CD1c-positive myeloid dendritic cell (primary cell): ENCODE measurements around the gene C17orf107.
"Not testable (repeated sequence)": the region's sequence is repeated elsewhere in the genome, so short reads cannot be mapped to it uniquely, and the experiment has no call there.

ENCODE experiments used
- DNase-seq: peaks from one replicate; pipeline ENCODE4 v3.0.0-alpha.2; 2016; ENCODE audit errors: extremely low spot score

Gene C17orf107

GRCh38 chr17:4900231-4901107, 1.1 kb downstream of the C17orf107 start:
- DNase-seq = peak; percentile 83

- DNase-seq = no peak
Measured at GRCh38 chr17:4901108-4901647, 1.8 kb downstream of the C17orf107 start.

DNA sequence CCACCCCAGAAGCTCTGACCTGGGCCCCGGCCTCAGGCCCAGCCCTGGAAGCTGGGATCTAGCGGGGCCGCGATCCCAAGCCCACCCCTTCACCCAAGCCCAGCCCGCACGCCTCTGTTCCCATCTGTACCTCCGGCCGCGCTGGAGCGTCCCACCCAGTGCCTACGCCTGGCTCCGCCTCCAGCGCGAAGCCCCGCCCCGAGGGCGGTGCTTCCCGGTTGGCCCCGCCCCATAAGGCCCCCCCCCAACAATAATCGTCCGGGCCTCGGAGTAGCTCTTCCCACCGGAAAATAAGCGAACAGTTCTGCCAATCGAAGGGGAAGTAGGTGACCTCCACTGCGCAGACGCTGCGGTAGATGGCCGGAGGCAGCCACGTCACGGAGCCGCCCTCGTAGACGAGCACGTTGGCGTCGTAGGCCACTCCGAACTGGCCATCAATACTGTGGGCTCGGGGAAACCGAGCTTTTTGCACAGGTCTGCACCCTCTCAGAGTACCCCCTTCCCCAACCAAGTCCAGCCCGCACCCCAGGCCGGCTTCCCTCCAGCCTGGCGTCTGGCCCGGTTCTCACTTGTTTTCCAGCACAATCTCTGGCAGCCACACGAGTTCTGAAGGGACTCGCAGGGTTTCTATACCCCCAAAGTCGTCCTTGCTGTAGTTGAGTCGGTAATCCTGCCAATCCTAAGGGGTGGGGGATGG, 2.5 kb downstream of the C17orf107 start:
- DNase-seq = peak; percentile 80

DNA sequence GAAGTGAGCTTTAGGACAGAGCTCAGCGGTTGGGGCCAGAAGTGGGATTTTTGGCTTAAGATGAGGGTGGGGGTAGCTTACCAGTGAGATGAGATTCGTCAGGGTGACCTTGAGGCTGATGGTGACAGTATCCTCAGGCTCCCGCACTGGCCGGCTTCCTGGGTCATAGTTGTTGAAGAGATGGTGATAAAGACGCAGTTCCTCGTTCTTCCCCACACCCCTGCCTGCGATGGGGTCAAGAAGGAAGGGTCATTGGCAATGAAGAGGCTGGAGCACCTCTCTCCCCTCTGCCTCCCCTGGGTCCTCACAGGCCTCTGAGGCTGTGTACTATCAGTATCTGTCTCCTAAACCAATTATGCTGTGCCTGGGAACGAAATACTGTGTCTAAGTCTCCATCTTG, 3.2 kb downstream of the C17orf107 start:
- no peak for DNase-seq

- DNase-seq = peak; percentile 77
Measured at GRCh38 chr17:4903051-4903818, 3.9 kb downstream of the C17orf107 start, which contains the start of gene CHRNE. TSS of gene CHRNE (minus strand) at chr17:4903098. CDS start at chr17:4903063, 35 bp downstream.

DNA sequence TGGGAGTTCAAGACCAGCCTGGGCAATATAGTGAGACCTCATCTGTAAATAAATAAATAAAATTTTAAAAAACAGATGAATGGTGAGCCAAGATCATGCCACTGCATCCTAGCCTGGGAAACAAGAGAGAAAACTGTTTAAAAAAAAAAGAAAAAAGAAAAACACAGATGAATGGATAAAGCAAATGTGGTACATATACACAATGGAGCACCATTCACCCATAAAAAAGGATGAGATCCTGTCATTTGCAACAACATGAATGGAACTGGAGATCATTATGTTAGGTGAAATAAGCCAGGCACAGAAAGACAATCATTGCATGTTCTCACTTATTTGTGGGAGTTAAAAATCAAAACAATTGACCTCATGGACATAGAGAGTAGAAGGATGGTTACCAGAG, 7.3 kb downstream of the C17orf107 start:
- DNase-seq = not testable (repeated sequence)

DNA sequence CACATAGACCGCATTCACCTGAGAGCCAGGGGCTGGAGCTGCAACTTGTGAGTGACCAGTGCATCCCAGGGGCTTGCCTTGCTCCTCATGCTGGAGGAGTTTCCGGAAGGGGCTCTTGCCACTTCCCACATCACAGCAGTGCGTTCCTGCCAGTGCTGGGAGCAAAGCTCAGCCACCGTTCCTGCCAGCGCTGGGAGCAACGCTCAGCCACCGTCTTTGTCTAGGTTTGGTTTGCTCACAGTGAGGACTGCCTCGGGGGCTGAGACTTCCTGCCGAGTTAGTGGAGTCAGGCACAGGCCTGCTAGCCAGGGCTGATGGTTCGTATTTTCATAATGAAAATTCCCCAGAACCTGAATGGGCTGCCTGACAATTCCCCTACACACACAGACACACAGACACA, 9.0 kb downstream of the C17orf107 start:
- DNase-seq = no peak

- DNase-seq = peak; percentile 88
Measured at GRCh38 chr17:4908711-4909496, 9.6 kb downstream of the C17orf107 start.

- DNase-seq = no peak
Measured at GRCh38 chr17:4913994-4914393, 14.7 kb downstream of the C17orf107 start.

DNA sequence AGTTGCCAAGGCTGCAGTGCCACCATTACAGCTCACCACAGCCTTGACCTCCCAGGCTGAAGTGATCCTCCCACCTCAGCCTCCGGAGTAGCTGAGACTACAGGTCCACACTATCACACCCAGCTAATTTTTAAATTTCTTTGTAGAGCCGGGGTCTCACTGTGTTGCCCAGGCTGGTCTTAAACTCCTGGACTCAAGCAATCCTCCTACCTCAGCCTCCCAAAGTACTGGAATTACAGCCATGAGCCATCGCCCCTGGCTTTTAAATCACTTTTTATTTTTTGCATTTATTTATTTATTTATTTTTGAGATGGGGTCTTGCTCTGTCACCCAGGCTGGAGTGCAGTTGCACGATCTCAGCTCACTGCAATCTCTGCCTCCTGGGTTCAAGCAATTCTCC, 15.2 kb downstream of the C17orf107 start:
- DNase-seq = not testable (repeated sequence)

DNA sequence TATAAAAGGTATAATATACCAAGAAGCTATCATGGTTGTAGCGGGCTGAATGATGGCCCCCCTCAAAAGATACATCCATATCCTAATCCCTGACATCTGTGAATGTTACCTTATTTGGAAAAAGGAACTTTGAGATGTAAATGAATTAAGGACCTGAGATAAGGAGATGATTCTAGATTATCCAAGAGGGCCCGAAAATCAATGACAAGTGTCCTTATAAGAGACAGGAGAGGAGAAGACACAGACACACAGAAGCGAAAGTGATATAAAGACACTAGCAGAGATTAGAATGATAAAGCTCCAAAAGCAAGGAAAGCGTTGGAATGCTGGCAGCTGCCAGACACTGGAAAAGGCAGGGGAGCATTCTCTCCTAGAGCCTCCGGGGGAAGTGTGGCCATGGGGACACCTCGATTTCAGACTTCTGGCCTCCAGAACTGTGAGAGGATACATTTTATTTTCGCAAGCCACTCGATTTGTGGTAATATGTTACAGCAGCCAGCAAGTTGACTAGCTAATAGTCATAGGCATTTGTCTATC, 20.2 kb downstream of the C17orf107 start:
- DNase-seq = no peak

GRCh38 chr17:4920351-4921048, 21.2 kb downstream of the C17orf107 start:
- peak; percentile 93 for DNase-seq

GRCh38 chr17:4921320-4921719, 22.0 kb downstream of the C17orf107 start:
- DNase-seq = no peak

GRCh38 chr17:4926577-4927335, 27.4 kb downstream of the C17orf107 start:
- DNase-seq = peak; percentile 33

GRCh38 chr17:4928881-4929280, 29.5 kb downstream of the C17orf107 start:
- DNase-seq = no peak

DNA sequence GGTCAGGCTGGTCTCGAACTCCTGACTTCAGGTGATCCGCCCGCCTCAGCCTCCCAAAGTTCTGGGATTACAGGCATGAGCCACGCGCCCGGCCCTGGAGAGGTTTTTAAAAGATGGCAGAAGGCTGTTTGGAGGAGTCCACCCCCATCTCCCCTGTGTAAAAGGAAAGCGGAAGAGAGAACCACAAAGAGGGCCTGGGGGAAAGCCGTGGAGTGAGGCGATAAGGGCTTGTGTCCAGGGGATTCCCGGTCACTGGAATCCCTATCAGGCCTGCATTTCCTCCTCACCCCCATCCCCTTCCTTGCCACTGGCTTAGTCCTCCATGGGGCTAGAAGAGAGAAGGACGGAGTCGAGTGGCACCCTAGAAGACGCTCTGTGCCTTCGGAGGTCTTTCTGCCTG, 32.6 kb downstream of the C17orf107 start, which contains the start of gene GP1BA:
GP1BA (plus strand) TSS at position 315 of the 400 bp plus-strand sequence. CDS start 328 bp downstream, outside the sequence.
- peak; percentile 32 for DNase-seq

- DNase-seq = no peak
Measured at GRCh38 chr17:4932756-4933155, 33.4 kb downstream of the C17orf107 start.

- DNase-seq = no peak
Measured at GRCh38 chr17:4933646-4934045, 34.3 kb downstream of the C17orf107 start.
